Fibroblast of lung (primary cell): Measurements from ENCODE around the gene LHFPL2. TPM values are rescaled to one million over a fixed set of nuclear protein-coding genes. Genes with fewer than 3 reads are reported as not detected.

Experiments used
- DNase-seq, 2 donors: peaks; one replicate each; pipeline versions ENCODE4 v3.0.0 to v3.0.0-alpha.2; 2010; ENCODE audit warnings: low read depth in 2 of 2
- H2AFZ ChIP-seq: 2 replicates; pipeline ENCODE4 v1.5.1; 2012; ENCODE audit warnings: low read length, control low read depth, inconsistent platforms
- H3K27ac ChIP-seq: 2 replicates; pipeline ENCODE4 v1.5.1; 2011; ENCODE audit warnings: low read length, control low read depth; ENCODE audit not compliant: insufficient read depth
- H3K27me3 ChIP-seq: 2 replicates; pipeline ENCODE4 v1.5.1; 2011; ENCODE audit warnings: mild to moderate bottlenecking, low read length; ENCODE audit not compliant: control insufficient read depth, insufficient read depth
- H3K36me3 ChIP-seq: 2 replicates; pipeline ENCODE4 v1.5.1; 2011; ENCODE audit warnings: low read length; ENCODE audit not compliant: control insufficient read depth, insufficient read depth
- H3K4me1 ChIP-seq: 2 replicates; pipeline ENCODE4 v1.5.1; 2011; ENCODE audit warnings: low read length; ENCODE audit not compliant: control insufficient read depth, insufficient read depth; ENCODE audit errors: extremely low read depth
- H3K4me2 ChIP-seq: 2 replicates; pipeline ENCODE4 v1.5.1; 2011; ENCODE audit warnings: low read length, control low read depth; ENCODE audit not compliant: insufficient read depth; ENCODE audit errors: extremely low read depth
- H3K4me3 ChIP-seq, 4 experiments: fragments of 200-600 bp in 1 of 4; sonication (generic) in 1 of 4; replicated peaks in 1 of 4; 2 replicates each; pipeline ENCODE4 v1.5.1; 2011 to 2016; ENCODE audit warnings: low read length in 4 of 4, low read depth in 3 of 4, mild to moderate bottlenecking in 3 of 4, control low read depth in 2 of 4, inconsistent platforms in 1 of 4, mixed read lengths in 1 of 4; ENCODE audit not compliant: insufficient read depth in 1 of 4; ENCODE audit errors: control extremely low read depth in 1 of 4
- H3K79me2 ChIP-seq: 2 replicates; pipeline ENCODE4 v1.5.1; 2012; ENCODE audit warnings: mild to moderate bottlenecking, low read length, inconsistent platforms; ENCODE audit not compliant: control insufficient read depth, insufficient read depth
- H3K9ac ChIP-seq: 2 replicates; pipeline ENCODE4 v1.5.1; 2011; ENCODE audit warnings: mild to moderate bottlenecking, low read length, control low read depth; ENCODE audit not compliant: insufficient read depth
- H3K9me3 ChIP-seq: 2 replicates; pipeline ENCODE4 v1.5.1; 2012; ENCODE audit warnings: low read depth, low read length; ENCODE audit not compliant: control insufficient read depth, insufficient read depth
- H4K20me1 ChIP-seq: 2 replicates; pipeline ENCODE4 v1.5.1; 2011; ENCODE audit warnings: low read length; ENCODE audit not compliant: control insufficient read depth, insufficient read depth; ENCODE audit errors: extremely low read depth
- CTCF ChIP-seq, 2 donors: IDR thresholded peaks in 1 of 2; conservative IDR thresholded peaks in 1 of 2; 1 replicate in 1 of 2; 2 replicates in 1 of 2; pipeline ENCODE4 v1.5.1; 2011 to 2012; ENCODE audit warnings: low read length in 2 of 2, control low read depth in 1 of 2, inconsistent platforms in 1 of 2, low read depth in 1 of 2, mild to moderate bottlenecking in 1 of 2
- EZH2 ChIP-seq: IDR thresholded peaks from 2 replicates; pipeline ENCODE4 v1.5.1; 2012; ENCODE audit warnings: low read length, control low read depth, mild to moderate bottlenecking; ENCODE audit errors: missing control alignments
- polyA plus RNA-seq, 2 donors: library from polyadenylated mRNA; depleted of rRNA in 1 of 2; stranded (reverse) in 1 of 2; unstranded in 1 of 2; fragments of >200 nt; gene quantifications; 2 replicates each; pipeline ENCODE4 v1.2.1, GENCODE V29; 2011 to 2012; ENCODE audit warnings: missing spikeins in 1 of 2
- total RNA-seq: library from RNA; depleted of rRNA; stranded (reverse); fragments of >200 nt; gene quantifications from 2 replicates; pipeline ENCODE4 v1.2.1, GENCODE V29; 2014

LHFPL2 gene
- total and polyA plus RNA-seq, 2 donors (not counting 1 experiment from before 2014, with no cell fraction given) = 13.7 to 51.4 TPM

GRCh38 chr5:78475370-78475769, 173.2 kb downstream of the LHFPL2 start:
- Histone ChIP-seq H3K27ac (no peak overlapping the region), H3K9ac (no peak overlapping the region), H3K27me3 (no peaks in the 10 kb centered on the region), H2AFZ (no peak overlapping the region), H4K20me1 (no peaks in the 10 kb centered on the region), H3K4me1 (no peaks in the 10 kb centered on the region), H3K4me2 (no peak overlapping the region), H3K36me3 (no peaks in the 10 kb centered on the region), H3K79me2 (no peaks in the 10 kb centered on the region), H3K4me3 (no peak overlapping the region), H3K9me3 (no peaks in the 10 kb centered on the region)
- no peak for TF ChIP-seq CTCF (conservative IDR thresholded peaks at IDR 0.05 in 1 of 2, IDR thresholded peaks at IDR 0.05 in 1 of 2; ENCODE audit: low read depth in 1 of 2, low read length in 2 of 2)
- no peak for TF ChIP-seq EZH2
- DNase-seq = no peak

GRCh38 chr5:78473751-78474150, 174.8 kb downstream of the LHFPL2 start:
- H3K9me3 ChIP-seq = no peaks in the 10 kb centered on the region
- H3K9ac ChIP-seq = no peak overlapping the region
- no peak overlapping the region for H3K4me2 ChIP-seq
- H3K79me2 ChIP-seq = no peaks in the 10 kb centered on the region
- no peak overlapping the region for H2AFZ ChIP-seq
- H3K4me3 ChIP-seq = no peak overlapping the region
- no peaks in the 10 kb centered on the region for H4K20me1 ChIP-seq
- no peak for DNase-seq
- no peaks in the 10 kb centered on the region for H3K4me1 ChIP-seq
- TF ChIP-seq EZH2 = no peak
- TF ChIP-seq CTCF (conservative IDR thresholded peaks at IDR 0.05 in 1 of 2, IDR thresholded peaks at IDR 0.05 in 1 of 2; ENCODE audit: low read depth in 1 of 2, low read length in 2 of 2) = no peak
- H3K27ac ChIP-seq = no peak overlapping the region
- no peaks in the 10 kb centered on the region for H3K36me3 ChIP-seq
- no peaks in the 10 kb centered on the region for H3K27me3 ChIP-seq

DNA sequence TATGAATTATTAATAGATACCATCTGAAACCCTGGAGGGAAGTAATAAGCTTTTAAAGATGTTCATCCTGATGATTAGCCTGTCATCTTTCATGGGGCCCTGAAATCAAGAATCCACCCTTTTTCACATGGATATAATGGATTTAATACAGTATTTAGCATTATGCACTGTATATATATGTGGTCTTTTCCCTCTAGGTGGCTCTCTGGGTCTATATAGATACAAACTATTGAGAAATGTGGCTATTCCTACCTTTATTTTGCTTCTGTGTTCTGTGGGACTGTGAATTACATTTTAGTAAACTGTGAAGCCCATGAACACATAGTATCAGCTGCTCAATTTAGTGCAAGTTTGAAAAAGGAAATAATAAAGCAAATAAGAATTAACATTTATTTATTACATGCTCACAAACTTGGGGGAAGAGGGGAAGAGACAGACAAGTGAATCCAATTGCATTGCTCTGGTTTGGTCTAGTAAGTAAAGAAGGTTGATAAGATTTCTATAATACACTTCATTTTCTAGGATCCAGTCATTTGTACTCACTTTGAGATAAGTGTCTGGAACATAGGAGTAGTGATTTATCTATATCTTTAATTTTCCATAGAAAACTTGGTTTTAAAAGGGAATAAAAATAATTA, 176.0 kb downstream of the LHFPL2 start:
- TF ChIP-seq EZH2 (no peak), CTCF (conservative IDR thresholded peaks at IDR 0.05 in 1 of 2, IDR thresholded peaks at IDR 0.05 in 1 of 2; ENCODE audit: low read depth in 1 of 2, low read length in 2 of 2) (peak in 1 of 2 donors; percentile 39)

More for the DNA sequence above, 176.0 kb downstream of the LHFPL2 start:
- Histone ChIP-seq H4K20me1 (no peaks in the 10 kb centered on the region), H3K79me2 (no peaks in the 10 kb centered on the region), H3K4me2 (no peak overlapping the region), H3K27ac (no peak overlapping the region), H3K9me3 (no peaks in the 10 kb centered on the region), H3K9ac (no peak overlapping the region), H3K4me3 (no peak overlapping the region), H2AFZ (no peak overlapping the region), H3K36me3 (no peaks in the 10 kb centered on the region), H3K4me1 (no peaks in the 10 kb centered on the region), H3K27me3 (no peaks in the 10 kb centered on the region)
- DNase-seq = peak; percentile 15 to 62
